Suprapubic skin (tissue), 4 donors: Measurements from ENCODE around the gene RFX2. TPM values are rescaled to one million over a fixed set of nuclear protein-coding genes. Genes with fewer than 3 reads are reported as not detected.

Experiments
- DNase-seq, 2 donors: peaks; one replicate each; pipeline ENCODE4 v3.0.0-alpha.2; 2019; ENCODE audit warnings: low spot score in 2 of 2
- H3K27ac ChIP-seq: fragments of 200-600 bp; sonication (generic); one replicate; pipeline ENCODE4 v1.5.1; 2019
- H3K27me3 ChIP-seq: fragments of 200-600 bp; sonication (generic); one replicate; pipeline ENCODE4 v1.5.1; 2019
- H3K36me3 ChIP-seq: fragments of 200-600 bp; sonication (generic); one replicate; pipeline ENCODE4 v1.5.1; 2019
- H3K4me1 ChIP-seq: fragments of 200-600 bp; sonication (generic); one replicate; pipeline ENCODE4 v1.5.1; 2019
- H3K4me3 ChIP-seq: fragments of 200-600 bp; sonication (generic); one replicate; pipeline ENCODE4 v1.5.1; 2019; ENCODE audit warnings: mild to moderate bottlenecking
- H3K9me3 ChIP-seq: fragments of 200-600 bp; sonication (generic); one replicate; pipeline ENCODE4 v1.5.1; 2019
- EP300 ChIP-seq: sonication (generic); formaldehyde crosslinking; IDR thresholded peaks from one replicate; pipeline ENCODE4 v1.6.1; 2017; ENCODE audit warnings: antibody characterized with exemption
- POLR2A ChIP-seq, 2 donors: fragments of 450-650 bp; IDR thresholded peaks; one replicate each; pipeline ENCODE4 v1.6.1; 2017; ENCODE audit warnings: antibody characterized with exemption in 2 of 2, mild to moderate bottlenecking in 2 of 2, moderate library complexity in 2 of 2
- POLR2AphosphoS5 ChIP-seq, 3 donors: sonication (generic); formaldehyde crosslinking; IDR thresholded peaks; one replicate each; pipeline ENCODE4 v1.6.1; 2017; ENCODE audit warnings: antibody characterized with exemption in 3 of 3
- WGBS: methylation state at CpG from one replicate; pipeline ENCODE4 v1.1.5; 2018; 5-methylcytosine and 5-hydroxymethylcytosine counted together
- total RNA-seq, 4 donors: library from RNA; depleted of rRNA; stranded (reverse); fragments of >200 nt; gene quantifications; one replicate each; pipeline ENCODE4 v1.1.0, GENCODE V29; 2016
- TF ChIP-seq, protein P1 (sequence below), 2 donors: fragments of 200-600 bp in 1 of 2; fragments of 450-650 bp in 1 of 2; sonication (generic) in 1 of 2; IDR thresholded peaks; one replicate each; pipeline ENCODE4 v1.5.1; 2016 to 2019; ENCODE audit warnings: antibody characterized with exemption in 2 of 2, mild to moderate bottlenecking in 1 of 2, moderate library complexity in 1 of 2

The RFX2 gene
- total RNA-seq, 4 donors from 2014 or later: 28.8 to 62.0 (median 43.5) TPM

DNA sequence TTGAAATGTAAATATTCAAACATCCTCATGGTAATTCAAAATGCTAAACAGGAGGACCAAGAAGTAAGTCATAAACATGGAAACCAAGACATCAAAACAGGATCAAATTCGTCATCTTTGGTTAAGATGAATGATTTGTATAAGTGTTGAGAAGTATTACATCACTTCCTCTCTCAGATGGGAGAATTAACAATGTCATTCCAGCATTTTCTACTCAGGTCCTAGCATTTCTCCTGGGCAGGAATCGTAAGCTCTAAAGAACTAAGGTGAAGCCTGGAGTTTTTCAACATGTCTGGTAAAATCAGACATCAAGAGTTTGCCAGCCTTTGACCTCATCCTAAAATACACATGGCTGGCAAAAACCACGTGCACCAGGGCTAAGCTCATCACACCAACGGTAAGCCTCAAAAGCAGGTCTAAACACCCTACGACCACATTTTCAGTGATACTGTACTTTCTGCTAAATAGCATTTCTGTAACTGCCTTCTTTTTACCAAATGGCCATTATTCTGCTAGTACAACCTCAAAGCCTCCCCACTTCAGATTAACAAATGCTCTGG is 157.2 kb downstream of the RFX2 start:
- no peak overlapping the region for H3K4me3 ChIP-seq
- peaks cover 59% of the 10 kb centered on the region for H3K4me1 ChIP-seq
- no peaks in the 10 kb centered on the region for H3K9me3 ChIP-seq
- H3K36me3 ChIP-seq: peaks cover 11% of the 10 kb centered on the region
- H3K27ac ChIP-seq: no peak overlapping the region
- DNase-seq: no peak
- TF ChIP-seq EP300: no peak
- no peak for TF ChIP-seq POLR2AphosphoS5 (IDR thresholded peaks at IDR 0.05)
- TF ChIP-seq, protein P1, sequence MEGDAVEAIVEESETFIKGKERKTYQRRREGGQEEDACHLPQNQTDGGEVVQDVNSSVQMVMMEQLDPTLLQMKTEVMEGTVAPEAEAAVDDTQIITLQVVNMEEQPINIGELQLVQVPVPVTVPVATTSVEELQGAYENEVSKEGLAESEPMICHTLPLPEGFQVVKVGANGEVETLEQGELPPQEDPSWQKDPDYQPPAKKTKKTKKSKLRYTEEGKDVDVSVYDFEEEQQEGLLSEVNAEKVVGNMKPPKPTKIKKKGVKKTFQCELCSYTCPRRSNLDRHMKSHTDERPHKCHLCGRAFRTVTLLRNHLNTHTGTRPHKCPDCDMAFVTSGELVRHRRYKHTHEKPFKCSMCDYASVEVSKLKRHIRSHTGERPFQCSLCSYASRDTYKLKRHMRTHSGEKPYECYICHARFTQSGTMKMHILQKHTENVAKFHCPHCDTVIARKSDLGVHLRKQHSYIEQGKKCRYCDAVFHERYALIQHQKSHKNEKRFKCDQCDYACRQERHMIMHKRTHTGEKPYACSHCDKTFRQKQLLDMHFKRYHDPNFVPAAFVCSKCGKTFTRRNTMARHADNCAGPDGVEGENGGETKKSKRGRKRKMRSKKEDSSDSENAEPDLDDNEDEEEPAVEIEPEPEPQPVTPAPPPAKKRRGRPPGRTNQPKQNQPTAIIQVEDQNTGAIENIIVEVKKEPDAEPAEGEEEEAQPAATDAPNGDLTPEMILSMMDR (IDR thresholded peaks at IDR 0.05): no peak
- TF ChIP-seq POLR2A (IDR thresholded peaks at IDR 0.05): no peak
- 76% methylated on average over 5 of the region's 5 CpGs for WGBS
- H3K27me3 ChIP-seq: no peaks in the 10 kb centered on the region

DNA sequence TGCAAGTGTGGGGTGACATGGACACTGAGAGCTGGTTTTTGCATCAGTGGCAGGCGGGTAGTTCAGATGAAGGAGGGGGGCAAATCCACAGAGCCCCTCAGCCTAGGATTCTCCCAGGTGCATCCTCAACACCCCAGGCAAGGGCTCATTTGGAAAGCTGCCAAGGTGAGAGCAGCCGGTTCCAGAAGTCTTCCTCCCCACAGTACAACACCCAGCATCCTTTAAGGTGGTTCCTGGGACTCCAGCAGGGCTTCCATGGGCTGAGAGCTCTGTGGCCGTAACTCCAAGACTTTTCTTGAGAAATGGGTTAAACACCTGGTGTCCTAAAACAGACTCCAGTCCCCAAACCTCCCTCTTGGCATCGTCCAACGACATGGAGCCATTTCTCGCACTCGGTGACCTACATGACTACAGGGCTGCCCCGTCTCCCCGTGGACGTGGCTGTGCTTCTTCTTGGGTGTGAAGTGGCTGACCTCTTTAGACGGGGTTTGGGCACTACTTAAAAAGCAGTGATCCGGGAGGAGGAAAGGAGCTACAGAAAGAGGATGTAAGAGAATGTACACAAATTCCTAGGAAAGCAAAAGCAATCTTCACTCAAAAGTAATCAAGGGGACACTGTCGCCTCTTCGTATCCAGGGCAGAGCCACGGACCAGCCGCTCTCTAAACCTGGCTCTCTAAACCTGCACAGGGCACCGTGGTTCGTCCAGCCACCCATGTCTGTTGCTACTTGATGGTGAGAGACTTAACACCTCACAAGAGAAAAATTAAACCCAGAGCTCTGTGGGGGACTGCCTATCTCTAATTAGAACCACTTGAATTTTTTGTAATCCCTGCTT is 157.9 kb downstream of the RFX2 start:
- WGBS: 70% methylated on average over 18 of the region's 18 CpGs
- Histone ChIP-seq H3K27ac (peak overlapping the region; percentile 16), H3K36me3 (peaks cover 5% of the 10 kb centered on the region), H3K9me3 (no peaks in the 10 kb centered on the region), H3K4me1 (peaks cover 65% of the 10 kb centered on the region), H3K4me3 (no peak overlapping the region), H3K27me3 (no peaks in the 10 kb centered on the region)
- TF ChIP-seq POLR2AphosphoS5 (IDR thresholded peaks at IDR 0.05) (no peak), POLR2A (IDR thresholded peaks at IDR 0.05) (no peak), EP300 (no peak)
- TF ChIP-seq, protein P1 (IDR thresholded peaks at IDR 0.05): no peak
- no peak for DNase-seq

DNA sequence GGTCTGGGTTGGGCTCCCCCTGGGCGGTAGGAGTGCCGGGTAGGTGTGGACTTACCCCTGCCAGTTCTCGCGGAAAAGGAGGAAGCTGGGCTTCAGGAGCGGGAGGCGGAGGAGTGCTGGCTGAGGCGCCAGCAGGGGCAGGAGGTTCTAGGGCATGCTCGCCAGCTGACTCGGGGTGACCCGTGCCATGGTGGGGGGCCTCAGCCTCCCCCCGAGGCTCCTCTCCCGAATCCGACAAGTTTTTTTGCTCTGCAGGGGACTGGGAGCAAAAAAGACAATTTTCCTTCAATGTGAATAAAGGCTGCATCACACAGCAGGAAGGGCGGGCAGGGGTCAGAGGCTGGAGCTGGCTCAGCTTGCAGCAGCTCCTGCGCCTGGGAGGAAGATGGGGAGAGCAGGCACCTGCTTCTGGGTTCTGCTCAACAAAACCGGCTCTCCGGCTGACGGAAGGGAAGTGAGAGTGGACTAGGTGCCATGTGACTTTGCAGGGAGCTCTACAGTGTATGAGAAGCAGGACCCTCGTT is 158.9 kb downstream of the RFX2 start:
- Histone ChIP-seq H3K27me3 (no peaks in the 10 kb centered on the region), H3K4me1 (peaks cover 68% of the 10 kb centered on the region), H3K4me3 (no peak overlapping the region), H3K27ac (peak overlapping the region; percentile 18), H3K9me3 (no peaks in the 10 kb centered on the region), H3K36me3 (peaks cover 5% of the 10 kb centered on the region)
- TF ChIP-seq, protein P1 (IDR thresholded peaks at IDR 0.05): no peak
- TF ChIP-seq POLR2AphosphoS5 (IDR thresholded peaks at IDR 0.05) (no peak), EP300 (no peak), POLR2A (IDR thresholded peaks at IDR 0.05) (no peak)
- 43% methylated on average over 15 of the region's 19 CpGs for whole genome bisulfite sequencing
- no peak for DNase-seq

DNA sequence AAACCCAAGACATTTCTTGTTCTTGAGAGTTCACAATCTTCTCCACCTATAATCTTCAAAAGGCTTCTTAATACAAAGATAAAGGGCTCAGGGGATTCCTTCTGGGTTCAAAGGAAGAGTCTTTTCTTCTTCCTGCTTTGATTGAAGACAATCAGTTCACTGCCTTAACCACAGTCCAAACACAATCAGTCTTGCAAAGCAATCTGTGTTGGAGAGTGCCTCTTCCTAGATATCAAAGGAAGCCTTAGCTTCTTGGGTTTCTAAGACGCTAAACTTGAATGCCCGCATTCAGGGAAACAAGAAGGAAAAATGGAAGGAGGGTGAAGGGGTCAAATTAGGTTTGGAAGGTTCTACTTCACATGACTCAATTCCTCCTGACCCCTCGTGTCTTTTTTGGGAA is 159.6 kb downstream of the RFX2 start:
- Histone ChIP-seq H3K4me3 (no peak overlapping the region), H3K27ac (no peak overlapping the region), H3K27me3 (no peaks in the 10 kb centered on the region), H3K4me1 (peaks cover 68% of the 10 kb centered on the region), H3K36me3 (peaks cover 10% of the 10 kb centered on the region), H3K9me3 (no peaks in the 10 kb centered on the region)
- no peak for DNase-seq
- 62% methylated on average over 3 of the region's 3 CpGs for WGBS
- TF ChIP-seq EP300: no peak

DNA sequence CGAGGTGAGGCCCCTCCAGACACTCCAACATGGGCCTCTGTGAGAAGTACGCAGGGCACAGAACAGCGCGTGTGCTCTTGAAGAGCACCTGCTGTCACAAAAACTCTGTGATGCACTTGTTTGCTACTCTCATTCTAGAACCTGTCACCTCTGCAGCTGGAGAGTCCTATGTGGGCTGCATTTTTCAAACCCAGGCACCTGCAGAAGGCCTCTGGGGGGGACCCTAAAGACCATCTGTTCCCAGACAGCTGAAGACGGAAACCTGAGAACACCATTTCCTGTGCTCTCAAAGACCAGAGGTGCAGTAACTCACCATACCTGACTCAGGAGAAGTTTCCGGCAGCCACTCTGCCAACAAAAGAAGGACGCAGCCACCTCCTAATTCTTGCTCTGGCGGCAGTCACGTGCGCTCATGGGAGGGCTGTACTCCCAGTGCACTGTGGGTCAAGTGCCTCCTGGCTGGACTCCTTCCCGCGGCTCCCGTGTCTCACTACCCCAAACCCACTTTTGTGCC is 160.5 kb downstream of the RFX2 start:
- H3K27me3 ChIP-seq: no peaks in the 10 kb centered on the region
- H3K36me3 ChIP-seq: peaks cover 10% of the 10 kb centered on the region
- TF ChIP-seq POLR2AphosphoS5 (IDR thresholded peaks at IDR 0.05) (no peak), POLR2A (IDR thresholded peaks at IDR 0.05) (no peak)
- no peak for DNase-seq
- H3K4me3 ChIP-seq: no peak overlapping the region
- H3K4me1 ChIP-seq: peaks cover 63% of the 10 kb centered on the region
- 94% methylated on average over 11 of the region's 13 CpGs for WGBS
- H3K27ac ChIP-seq: no peak overlapping the region
- H3K9me3 ChIP-seq: no peaks in the 10 kb centered on the region
